ENCODE measurements around the gene THSD4. TPM values are rescaled to one million over a fixed set of nuclear protein-coding genes. Genes with fewer than 3 reads are reported as not detected.

The THSD4 gene
- polyA plus RNA-seq, 2 of the 4 experiments (the other 2 are of a cell fraction) = 15.8 to 40.7 TPM

DNA sequence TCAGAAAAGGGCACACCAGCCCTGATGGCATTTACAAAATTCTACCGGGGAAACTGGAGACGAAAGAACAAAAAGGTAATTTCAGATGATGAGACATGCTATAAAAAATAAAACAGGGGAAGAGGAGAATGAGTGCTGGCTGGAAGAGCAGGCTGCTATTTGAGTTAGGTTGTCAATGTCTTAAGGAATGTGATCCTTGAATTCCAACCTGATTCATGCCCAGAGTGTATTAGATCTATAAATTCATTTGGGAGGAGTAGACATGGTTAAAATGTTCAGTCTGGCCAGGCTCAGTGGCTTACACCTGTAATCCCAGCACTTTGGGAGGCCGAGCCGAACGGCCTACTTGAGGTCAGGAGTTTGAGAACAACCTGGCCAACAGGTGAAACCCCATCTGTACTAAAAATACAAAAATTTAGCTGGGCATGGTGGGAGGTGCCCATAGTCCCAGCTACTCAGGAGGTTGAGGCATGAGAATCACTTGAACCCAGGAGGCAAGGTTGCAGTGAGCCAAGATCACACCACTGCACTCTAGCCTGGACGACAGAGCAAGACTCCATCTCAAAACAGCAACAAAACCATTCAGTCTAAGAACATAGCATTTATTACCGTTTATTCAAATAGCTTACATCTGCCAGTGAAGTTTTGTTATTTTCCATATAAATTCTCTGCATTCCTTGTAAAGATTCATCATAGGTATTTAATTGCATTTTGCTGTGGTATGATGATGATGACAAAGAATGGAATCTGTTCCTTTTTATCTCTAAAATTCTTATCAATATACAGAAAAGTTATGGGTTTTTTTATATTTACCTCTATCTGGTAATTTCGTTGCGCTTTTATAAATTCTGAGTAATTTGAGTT lies 568.4 kb downstream of the THSD4 start:
- 60% methylated on average over 9 of the region's 9 CpGs for WGBS (ENCODE audit: missing lambda C conversion rate)
- peak overlapping the region; percentile 22; the same call in 1 of the 3 replicates for H3K4me2 ChIP-seq
- POLR2A ChIA-PET = no interaction called here

DNA sequence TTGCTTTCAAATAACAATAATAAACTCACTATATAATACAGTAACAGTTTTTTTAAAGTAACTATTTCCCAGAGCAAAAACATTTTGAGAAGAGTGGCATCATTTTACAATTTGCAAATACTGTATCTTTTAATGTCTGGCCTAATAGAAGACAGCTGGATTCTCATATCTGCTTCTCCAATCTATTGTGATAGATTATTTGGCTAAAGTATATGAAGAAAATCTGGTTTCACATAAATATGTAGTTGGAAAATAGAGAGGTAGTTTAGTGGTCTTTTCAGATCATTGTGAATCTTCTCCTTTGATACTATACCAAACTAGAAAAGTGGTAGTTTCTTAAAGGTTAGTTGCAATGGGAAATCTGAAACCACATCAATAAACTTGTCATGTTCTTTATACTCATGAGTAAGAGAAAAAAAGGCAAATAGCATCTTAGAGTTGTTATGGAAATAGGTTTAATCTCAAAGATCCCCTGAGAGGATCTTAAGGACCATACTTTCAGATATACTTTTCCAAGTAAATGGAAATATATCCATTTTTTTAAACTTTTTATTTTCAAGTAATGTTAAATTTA lies 570.2 kb downstream of the THSD4 start:
- H3K4me2 ChIP-seq = no peak overlapping the region
- TF ChIP-seq, protein P1, sequence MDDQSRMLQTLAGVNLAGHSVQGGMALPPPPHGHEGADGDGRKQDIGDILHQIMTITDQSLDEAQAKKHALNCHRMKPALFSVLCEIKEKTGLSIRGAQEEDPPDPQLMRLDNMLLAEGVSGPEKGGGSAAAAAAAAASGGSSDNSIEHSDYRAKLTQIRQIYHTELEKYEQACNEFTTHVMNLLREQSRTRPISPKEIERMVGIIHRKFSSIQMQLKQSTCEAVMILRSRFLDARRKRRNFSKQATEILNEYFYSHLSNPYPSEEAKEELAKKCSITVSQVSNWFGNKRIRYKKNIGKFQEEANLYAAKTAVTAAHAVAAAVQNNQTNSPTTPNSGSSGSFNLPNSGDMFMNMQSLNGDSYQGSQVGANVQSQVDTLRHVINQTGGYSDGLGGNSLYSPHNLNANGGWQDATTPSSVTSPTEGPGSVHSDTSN (IDR thresholded peaks at IDR 0.05) = no peak
- no peak for TF ChIP-seq KDM1A (IDR thresholded peaks at IDR 0.05; ENCODE audit: low read depth)
- no peak for TF ChIP-seq HDAC2 (IDR thresholded peaks at IDR 0.05)
- TF ChIP-seq ZNF302 (CRISPR knock-in tag; IDR thresholded peaks at IDR 0.05) = no peak
- TF ChIP-seq SMC3 (IDR thresholded peaks at IDR 0.05) = no peak
- no peak for TF ChIP-seq KDM5A (IDR thresholded peaks at IDR 0.05)
- TF ChIP-seq GATA3 (IDR thresholded peaks at IDR 0.05; ENCODE audit: borderline replicate concordance) = no peak
- no peak for TF ChIP-seq EHF (CRISPR knock-in tag; IDR thresholded peaks at IDR 0.05)
- no peak for TF ChIP-seq PHF8 (IDR thresholded peaks at IDR 0.05; ENCODE audit: borderline replicate concordance, low read depth)
- no peak for TF ChIP-seq SREBF2 (IDR thresholded peaks at IDR 0.05)
- no peak for TF ChIP-seq CEBPB (IDR thresholded peaks at IDR 0.05)
- TF ChIP-seq FOSL2 (IDR thresholded peaks at IDR 0.05) = no peak
- no peak for TF ChIP-seq FOSL2 (CRISPR knock-in tag; IDR thresholded peaks at IDR 0.05)
- no peak for TF ChIP-seq CHD2 (IDR thresholded peaks at IDR 0.05; ENCODE audit: low read length, partially characterized antibody)
- ChIA-PET POLR2A (no interaction called here), CTCF (no interaction called here)
- FAIRE-seq = peak; percentile 65
- no peaks in the 10 kb centered on the region for H3K9me3 ChIP-seq
- no peak overlapping the region for H3K4me3 ChIP-seq
- no peak overlapping the region for H3K27ac ChIP-seq
- H3K4me1 ChIP-seq = peaks cover 23% of the 10 kb centered on the region
- no peak for DNase-seq (ENCODE audit: low read depth in 1 of 2, low spot score in 1 of 2)
- no peak for ATAC-seq

More for the DNA sequence above, 568.4 kb downstream of the THSD4 start:
- TF ChIP-seq JUNB (IDR thresholded peaks at IDR 0.05) = no peak
- TF ChIP-seq GATA3 (IDR thresholded peaks at IDR 0.05; ENCODE audit: borderline replicate concordance) = peak; percentile 49; the same call in 1 of the 2 replicates
- TF ChIP-seq RNF2 (IDR thresholded peaks at IDR 0.05; ENCODE audit: borderline replicate concordance, low read depth) = no peak
- DNase-seq (ENCODE audit: low read depth in 1 of 2, low spot score in 1 of 2) (no peak), FAIRE-seq (no peak), ATAC-seq (peak in 1 of 2 experiments; percentile 37; a peak in 2 of 6 replicates)
- Histone ChIP-seq H3K9me3 (no peaks in the 10 kb centered on the region), H3K27ac (peak overlapping the region in 1 of 2 experiments; percentile 9; a peak in 2 of 6 replicates), H3K4me1 (peaks cover 41% of the 10 kb centered on the region), H3K4me3 (no peak overlapping the region)
- CTCF ChIA-PET = no interaction called here

DNA sequence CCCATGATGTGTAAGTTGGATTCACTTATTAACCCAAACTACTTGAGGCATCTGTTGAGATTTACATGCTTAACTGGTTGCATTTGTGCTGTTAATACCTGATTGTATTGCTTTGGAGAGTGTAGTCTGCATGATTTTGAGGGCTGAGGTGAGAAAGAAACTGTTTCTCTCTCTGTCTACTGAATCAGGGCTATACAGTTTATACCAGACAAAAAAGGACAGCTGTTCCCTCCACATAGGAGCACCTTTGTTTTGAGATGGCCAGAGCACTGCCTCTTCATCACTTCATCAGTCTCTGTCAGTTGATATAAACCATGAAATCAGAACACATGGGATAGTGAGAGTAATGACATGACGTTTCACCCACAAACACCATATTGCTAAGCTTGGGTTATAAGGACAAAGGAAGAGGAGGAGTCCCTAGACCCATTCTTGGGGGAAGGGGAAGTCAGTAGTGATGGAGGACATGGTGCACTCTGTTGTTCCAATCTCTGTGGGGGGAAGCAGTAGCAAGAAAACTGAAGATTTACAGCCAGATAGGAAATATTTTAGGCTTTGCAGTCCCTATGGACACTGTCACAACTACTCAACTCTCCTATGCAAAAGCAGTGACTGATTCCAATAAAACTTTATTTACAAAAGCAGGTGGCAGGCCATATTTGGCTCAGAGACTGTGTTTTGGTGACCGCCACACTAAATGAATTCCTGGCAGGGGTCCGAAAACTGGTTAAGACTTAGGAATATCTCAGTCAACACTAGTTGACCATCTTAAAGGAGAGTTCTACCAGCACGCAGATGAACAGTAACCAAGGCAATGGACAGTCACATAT lies 571.2 kb downstream of the THSD4 start:
- Histone ChIP-seq H3K27ac (no peak overlapping the region), H3K4me1 (peaks cover 26% of the 10 kb centered on the region), H3K4me3 (no peak overlapping the region), H3K9me3 (no peaks in the 10 kb centered on the region), H3K4me2 (no peak overlapping the region)
- no peak for DNase-seq (ENCODE audit: low read depth in 1 of 2, low spot score in 1 of 2)
- no peak for ATAC-seq
- CTCF ChIA-PET = interaction anchor here (1.8 to 1.9 kb wide), 2 partner anchors 8 to 115 kb away, joined by 4 to 6 read pairs; no protein-coding TSS in a partner anchor
- 92% methylated on average over 4 of the region's 4 CpGs for WGBS (ENCODE audit: missing lambda C conversion rate)
- TF ChIP-seq HDAC2 (IDR thresholded peaks at IDR 0.05) (no peak), KDM5A (IDR thresholded peaks at IDR 0.05) (no peak), RAD21 (conservative IDR thresholded peaks at IDR 0.05 in 1 of 2, IDR thresholded peaks at IDR 0.05 in 1 of 2) (no peak), ZC3H11A (IDR thresholded peaks at IDR 0.05) (no peak), CEBPB (IDR thresholded peaks at IDR 0.05) (no peak), NPAS2 (CRISPR knock-in tag; IDR thresholded peaks at IDR 0.05; ENCODE audit: borderline replicate concordance) (no peak), EP300 (IDR thresholded peaks at IDR 0.05) (no peak), SMC3 (IDR thresholded peaks at IDR 0.05) (no peak), MAFK (IDR thresholded peaks at IDR 0.05; ENCODE audit: partially characterized antibody) (no peak), HOXB13 (CRISPR knock-in tag; IDR thresholded peaks at IDR 0.05; ENCODE audit: low read depth) (no peak)
- TF ChIP-seq, protein P2, sequence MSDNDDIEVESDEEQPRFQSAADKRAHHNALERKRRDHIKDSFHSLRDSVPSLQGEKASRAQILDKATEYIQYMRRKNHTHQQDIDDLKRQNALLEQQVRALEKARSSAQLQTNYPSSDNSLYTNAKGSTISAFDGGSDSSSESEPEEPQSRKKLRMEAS (IDR thresholded peaks at IDR 0.05) = no peak
- TF ChIP-seq, protein P3, sequence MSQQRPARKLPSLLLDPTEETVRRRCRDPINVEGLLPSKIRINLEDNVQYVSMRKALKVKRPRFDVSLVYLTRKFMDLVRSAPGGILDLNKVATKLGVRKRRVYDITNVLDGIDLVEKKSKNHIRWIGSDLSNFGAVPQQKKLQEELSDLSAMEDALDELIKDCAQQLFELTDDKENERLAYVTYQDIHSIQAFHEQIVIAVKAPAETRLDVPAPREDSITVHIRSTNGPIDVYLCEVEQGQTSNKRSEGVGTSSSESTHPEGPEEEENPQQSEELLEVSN (IDR thresholded peaks at IDR 0.05; ENCODE audit: borderline replicate concordance, low read depth) = no peak
- FAIRE-seq = no peak
- POLR2A ChIA-PET = no interaction called here

Measured in A549 (cell line).